GM18517 (cell line): ENCODE data around the gene PTN.
"Not testable (repeated sequence)": the region's sequence is repeated elsewhere in the genome, so short reads cannot be mapped to it uniquely, and the experiment has no call there.

ENCODE experiments used
- ATAC-seq: cut with Tn5 transposase; IDR thresholded peaks from one replicate; pipeline ENCODE4 v1.9.1; 2021; ENCODE audit warnings: mild to moderate bottlenecking, moderate library complexity; ENCODE audit not compliant: unreplicated experiment

PTN gene

DNA sequence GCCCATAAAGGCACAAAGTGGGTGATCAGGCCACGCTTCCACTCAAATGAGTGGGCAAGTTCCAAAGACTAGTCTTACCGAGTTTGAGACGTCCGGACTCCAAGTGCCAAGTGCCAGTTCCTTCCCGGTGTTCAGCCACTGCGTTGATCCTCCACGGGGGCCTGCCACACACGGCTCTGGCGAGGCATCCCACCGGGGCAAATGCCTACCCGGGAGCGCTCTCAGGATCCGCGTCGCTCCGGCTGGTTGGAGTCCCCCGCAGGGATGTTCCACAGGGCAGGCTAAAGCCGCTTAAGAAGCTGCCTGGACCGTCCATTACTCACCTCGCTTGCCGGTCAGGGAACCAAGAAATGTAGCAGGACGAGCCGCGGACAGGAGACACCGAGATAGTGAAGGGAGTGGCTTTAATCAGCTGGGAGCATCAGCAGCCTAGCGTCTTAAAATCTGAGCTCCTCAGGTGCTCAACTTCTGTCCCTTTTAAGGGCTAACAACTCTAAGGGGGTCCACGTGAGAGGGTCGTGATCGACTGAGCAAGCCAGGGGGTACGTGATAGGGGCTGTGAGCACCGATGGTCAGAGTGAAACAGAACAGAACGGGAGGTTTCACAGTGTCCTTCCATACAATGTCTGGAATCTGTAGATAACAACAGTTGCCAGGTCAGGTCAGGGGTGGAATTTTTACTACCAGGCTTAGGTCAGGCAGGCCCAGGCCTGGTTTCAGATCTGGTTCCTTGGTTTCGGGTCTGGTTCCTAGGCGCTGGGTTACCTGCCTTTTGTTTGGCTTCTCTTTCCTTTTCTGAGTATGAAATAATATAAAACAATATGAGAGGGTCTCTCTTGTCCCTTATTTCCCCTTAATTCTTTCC is 75.3 kb downstream of the PTN start:
- not testable (repeated sequence) for ATAC-seq

DNA sequence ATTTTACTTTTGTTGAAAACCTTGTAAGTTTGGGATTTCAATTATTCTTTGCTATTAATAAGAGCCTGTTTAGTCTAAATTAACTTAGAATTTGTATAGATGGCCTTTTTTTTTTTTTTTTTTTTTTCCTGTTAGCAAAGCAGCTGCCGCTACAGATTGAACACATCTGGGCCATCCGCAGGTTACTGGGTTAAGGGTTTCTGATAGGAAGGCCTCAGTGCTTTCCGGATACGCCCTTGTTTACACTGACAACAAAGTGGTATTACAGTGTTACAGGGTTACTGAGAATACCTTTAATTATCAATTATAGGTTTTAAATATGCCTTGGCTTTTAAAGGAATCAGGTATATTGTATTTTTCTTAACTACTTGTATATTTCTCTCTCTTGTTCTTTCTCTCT is 76.8 kb downstream of the PTN start:
- no peak for ATAC-seq

DNA sequence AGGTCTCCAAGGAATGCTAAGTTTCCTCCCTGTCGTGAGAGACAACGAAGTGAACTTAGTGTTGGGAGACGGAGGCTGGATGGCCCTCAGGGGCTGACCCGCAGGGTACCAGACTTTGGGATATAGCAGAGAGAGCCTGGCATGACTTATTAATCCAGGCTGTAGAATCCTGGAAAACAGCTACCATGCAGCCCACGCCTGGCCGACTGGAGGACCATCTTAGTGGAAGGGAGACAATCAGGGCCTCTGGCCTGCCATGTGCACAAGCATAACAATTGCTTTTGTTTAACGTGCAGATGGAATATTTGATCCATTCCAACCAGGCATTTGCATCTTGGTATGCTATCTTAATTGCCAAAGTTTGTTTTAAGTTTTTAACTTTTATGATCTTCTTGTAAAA is 78.1 kb downstream of the PTN start:
- not testable (repeated sequence) for ATAC-seq

DNA sequence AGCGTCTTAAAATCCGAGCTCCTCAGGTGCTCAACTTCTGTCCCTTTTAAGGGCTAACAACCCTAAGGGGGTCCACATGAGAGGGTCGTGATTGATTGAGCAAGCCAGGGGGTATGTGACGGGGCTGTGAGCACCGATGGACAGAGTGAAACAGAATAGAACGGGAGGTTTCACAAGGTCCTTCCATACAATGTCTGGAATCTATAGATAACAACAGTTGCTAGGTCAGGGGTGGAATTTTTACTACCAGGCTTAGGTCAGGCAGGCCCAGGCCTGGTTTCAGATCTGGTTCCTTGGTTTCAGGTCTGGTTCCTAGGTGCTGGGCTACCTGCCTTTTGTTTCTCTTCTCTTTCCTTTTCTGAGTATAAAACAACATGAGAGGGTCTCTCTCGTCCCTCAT is 80.9 kb downstream of the PTN start:
- ATAC-seq = no peak

DNA sequence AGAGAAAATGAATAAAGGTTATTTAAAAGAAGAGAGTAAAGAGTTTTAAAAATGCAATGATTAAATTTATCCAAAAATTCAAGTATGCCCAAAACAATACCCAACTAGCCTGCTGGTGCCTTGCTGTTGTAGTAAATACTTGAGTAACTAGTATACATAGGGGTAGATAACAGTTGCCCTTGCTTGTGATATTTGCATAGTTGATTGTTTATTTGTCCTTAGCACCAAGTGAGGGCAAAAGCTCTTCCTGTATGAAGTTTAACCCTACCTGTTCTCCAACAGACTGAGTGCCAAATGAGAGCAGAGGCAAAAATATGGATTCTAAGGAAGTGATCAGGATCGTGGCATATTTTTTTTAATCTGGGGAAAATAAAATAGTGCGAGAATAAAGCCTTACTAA is 85.0 kb downstream of the PTN start:
- no peak for ATAC-seq

DNA sequence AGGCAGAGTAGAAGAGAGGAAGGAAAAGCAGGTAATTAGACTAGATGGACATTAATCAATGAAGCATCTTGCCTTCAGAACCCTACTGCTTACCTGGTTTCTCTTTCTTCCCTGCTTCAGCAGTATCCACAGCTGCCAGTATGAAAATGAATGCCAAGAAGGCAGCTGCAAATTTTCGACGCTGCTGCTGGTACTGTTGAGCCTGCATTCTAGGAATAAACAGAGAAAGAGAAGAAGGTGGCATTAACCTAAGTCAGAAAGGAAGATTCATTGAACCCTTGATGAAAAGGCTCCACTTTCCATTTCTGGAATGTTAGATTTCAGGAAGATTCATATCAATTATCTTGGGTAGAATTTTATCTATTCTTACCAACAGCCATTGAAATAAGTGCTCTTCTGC is 88.8 kb downstream of the PTN start:
- no peak for ATAC-seq

DNA sequence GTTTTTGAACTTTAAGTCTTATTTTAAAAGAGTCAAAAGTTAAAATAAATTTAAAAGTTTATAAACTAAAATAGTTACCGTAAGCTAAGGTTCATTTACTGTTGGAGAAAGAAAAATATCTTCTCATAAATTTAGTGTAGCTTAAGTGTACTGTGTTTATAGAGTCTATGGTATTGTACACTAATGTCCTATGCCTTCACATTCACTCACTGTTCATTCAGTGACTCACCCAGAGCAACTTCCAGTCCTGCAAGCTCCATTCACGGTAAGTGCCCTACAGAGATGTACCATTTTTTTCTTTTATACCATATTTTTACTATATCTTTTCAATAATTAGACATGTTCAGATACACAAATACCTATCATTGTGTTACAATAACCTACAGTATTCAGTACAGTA is 97.6 kb downstream of the PTN start:
- no peak for ATAC-seq

DNA sequence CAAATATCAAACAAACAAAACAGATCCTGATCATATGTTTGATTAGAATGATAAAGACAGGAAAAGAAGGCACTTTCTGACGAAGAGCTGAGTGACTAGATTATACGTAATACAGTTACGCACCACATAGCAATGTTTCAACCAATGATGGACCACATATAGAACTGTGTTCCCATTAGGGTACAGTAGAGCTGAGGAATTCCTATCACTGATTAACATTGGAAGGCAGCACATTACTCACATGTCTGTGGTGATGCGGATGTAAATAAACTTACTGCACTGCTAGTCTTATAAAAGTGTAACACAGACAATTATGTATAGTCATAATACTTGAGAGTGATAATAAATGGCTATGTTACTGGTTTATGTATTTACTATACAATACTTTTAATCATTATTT is 98.3 kb downstream of the PTN start:
- no peak for ATAC-seq

DNA sequence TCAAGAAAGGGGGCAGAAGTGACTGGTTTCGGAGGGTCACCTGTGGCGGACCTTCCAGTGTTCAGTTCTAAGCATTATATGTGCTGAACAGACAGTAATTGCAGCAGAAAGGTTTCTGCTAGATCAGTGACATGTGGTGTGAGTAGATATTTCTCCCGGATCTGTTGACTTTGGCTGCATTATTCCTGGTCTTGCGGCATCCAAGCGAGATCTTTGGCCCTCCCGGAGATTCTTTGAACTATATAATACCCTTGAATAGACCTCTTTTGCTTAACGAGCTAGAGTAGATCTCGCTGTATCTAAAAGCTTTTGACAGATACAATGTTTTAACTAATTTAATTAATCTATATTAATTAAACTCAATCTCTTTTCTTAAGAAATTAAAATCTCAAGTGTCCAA is 99.8 kb downstream of the PTN start:
- ATAC-seq = no peak

DNA sequence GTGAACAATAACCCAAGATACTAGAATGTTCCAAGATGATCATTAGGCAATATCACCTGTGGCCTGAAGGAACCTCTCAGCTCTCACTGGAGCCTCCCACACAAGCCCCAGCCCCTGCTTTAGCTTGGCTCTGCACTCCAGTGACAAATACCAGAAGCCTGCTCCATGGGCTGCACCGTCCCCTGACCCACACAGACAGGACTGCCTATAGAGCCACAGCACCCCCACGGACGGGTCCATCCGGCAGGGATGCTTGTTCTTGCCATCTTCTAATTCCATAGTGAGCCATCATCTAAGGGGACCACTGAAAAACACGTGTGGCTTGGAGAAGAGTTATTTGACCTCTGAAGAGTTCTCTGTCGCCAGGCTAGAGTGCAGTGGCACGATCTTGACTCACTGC is 100.9 kb downstream of the PTN start:
- ATAC-seq = no peak

DNA sequence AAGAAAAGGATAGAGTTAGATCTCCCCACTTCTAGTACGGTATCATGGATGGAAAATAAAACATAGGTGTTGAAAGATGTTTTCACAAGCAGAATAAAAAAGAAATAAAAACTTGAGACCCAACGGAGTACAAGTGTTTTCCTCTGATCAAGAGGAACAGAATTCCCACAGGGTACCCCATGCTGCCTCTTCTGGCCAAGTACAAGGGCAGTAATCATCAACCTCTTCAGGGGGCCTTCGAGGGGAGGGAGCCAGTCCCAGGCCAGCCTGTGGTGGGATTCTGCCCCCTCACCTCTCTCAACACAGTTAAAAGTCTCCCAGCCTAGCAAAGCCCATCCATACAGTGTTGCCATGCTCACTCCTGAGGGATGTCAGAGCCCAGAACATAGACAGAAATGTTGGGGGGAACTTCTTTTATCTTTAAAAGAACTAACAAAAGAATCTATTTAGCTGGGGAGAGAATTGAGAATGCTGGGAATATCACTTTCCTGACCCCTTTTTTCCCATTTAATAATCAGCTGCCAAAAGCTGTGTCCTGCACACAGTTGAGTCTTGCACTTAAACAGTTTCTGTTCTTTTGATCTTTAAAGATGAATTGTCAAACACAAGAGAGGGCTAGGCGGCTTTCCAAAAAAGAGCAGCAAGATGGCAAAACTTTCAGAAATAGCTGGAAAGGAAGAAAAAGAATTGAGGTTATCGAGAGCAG is 101.7 kb downstream of the PTN start:
- ATAC-seq = no peak

DNA sequence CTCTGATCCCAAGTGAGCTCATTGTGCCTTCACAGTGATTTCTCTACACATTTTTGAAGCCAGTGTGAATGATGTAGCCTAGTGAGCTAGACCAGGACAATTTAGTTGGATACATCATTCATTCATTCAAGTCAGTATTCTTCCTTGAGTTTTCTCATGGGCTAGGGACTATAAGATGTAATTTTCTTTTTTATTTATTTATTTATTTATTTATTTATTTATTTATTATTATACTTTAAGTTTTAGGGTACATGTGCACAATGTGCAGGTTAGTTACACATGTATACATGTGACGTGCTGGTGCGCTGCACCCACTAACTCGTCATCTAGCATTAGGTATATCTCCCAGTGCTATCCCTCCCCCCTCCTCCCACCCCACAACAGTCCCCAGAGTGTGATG is 104.3 kb downstream of the PTN start:
- not testable (repeated sequence) for ATAC-seq

DNA sequence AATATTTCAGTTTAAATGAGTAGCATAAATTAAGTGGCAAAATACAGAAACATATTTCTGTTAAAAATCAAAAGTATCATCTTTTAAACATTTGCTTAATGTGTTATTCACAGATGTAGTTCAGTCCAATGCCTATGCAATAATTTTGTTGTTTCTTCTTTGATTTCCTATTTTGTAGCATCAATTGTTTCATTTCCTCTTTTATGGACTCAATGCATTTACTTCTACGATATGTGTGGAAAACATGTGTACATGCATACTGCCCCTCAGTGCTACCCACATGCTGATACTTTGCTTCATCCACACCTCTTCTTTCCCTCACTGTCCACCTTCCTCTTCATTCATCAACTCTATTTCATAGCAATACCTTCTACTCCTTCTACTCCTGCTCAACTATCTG is 108.1 kb downstream of the PTN start:
- ATAC-seq = no peak

DNA sequence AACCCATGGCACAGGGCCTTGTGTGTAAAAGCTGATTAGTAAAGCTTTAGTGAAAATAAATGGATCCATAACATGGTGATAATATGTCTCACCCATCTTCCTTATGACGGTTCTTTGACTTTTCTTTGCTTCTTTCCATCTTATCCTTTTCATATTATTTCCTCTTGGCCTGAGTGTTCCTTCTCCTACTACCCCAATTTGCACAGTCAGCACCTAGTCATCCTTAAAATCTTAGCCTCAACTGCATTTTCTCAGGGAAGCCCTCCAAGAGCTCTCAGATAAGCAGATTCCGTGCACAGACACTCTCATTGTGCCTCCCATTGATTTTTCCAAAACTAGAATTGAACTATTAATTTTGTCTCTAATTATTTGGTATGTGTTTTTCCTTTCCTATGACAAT is 112.4 kb downstream of the PTN start:
- ATAC-seq = no peak

DNA sequence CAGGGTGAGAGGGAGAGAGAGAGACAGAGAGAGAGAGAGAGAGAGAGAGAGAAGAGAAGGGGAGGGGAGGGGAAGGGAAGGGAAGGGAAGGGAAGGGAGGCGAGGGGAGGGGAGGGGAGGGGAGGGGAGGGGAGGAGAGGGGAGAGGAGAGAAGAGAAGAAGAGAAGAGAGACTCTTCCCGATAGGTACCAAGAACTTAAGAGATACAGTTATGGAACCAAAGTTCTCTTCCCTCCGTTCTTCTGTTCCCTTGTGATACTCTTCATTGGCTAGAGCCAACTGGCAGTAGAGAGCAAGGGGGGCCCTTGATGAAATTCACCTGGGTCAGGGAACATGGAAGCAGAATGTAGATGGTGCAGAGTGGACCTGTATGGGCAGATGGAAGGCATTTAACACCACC is 122.1 kb downstream of the PTN start:
- no peak for ATAC-seq

DNA sequence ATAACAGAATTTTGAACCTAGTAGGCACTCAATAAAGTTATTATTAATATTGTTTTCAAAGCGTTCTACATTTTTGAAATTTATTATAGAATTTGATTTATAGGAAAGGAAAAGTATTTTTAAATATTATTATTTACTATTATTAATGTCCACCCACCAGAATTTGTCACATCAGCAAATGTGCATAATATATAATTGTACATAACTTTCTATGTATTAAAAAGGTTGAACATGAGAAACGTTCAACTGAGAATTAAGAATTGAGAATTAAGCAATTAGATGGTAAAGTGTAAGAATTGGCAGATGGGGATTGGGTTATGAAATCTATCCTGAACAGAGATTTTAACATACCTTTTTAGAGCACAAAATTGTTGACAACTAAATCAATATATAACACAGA is 129.8 kb downstream of the PTN start:
- no peak for ATAC-seq

DNA sequence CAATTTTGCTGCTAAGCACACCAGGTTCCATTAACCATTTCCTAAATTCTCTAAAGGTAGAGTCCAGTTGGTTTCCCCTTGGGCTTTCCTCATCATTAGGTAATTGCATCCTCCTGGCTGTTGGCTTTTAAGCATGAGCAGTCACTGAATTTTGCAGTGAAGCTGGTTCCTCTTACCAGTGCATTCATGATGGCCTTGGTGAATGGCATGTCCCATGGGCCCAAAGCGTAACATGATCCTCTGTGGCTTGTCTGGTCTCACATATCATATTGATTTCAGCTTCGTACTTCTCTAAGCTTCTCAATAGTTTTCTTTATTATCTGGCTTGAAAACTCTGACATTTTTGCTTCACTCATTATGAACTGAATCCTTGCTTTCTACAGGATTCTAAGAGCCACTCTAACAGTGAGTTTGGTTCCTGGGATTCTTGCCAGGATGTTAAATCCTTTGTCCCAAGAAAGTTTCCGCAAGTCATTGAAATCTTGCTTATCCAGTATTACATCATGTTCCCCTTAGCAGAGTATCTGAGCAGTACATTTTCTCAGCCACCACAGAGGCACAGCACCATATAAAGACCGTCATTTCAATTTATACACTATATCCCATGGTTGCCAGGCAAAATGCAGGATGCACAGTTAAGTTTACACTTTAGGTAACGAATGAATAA is 134.2 kb downstream of the PTN start:
- no peak for ATAC-seq

DNA sequence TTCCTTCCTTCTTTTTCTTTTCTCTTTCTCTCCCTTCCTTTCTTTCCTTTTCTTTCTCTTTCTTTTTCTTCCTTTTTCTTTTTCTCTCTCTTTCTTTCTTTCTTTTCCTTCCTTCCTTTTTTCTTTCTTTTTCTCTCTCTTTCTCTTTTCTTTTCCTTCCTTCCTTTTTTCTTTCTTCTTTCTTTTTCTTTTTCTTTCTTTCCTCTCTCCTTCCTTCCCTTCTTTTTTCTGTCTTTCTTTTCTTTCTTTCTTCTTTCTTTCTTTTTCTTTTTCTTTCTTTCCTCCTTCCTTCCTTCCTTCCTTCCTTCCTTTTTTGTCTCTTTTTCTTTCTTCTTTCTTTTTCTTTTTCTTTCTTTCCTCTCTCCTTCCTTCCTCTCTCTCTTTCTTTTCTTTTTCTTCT is 136.8 kb downstream of the PTN start:
- ATAC-seq = no peak

DNA sequence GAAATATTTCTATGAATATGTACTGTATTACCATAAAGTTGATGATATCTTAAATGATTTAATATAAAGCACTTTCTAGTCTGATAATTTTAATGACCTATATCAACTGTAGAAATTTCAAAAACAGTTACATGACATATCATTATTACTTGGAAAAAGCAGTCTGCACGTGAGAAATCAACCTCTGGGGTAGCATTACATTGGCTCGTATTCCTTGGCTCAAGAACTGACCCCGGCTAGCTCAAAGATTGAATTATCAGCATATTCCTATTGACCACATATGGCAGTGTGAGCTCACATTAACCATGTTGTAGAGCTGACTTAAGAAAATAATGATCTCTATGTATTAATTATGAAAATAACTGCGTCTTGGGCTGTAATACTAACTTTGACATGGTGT is 139.3 kb downstream of the PTN start:
- no peak for ATAC-seq

DNA sequence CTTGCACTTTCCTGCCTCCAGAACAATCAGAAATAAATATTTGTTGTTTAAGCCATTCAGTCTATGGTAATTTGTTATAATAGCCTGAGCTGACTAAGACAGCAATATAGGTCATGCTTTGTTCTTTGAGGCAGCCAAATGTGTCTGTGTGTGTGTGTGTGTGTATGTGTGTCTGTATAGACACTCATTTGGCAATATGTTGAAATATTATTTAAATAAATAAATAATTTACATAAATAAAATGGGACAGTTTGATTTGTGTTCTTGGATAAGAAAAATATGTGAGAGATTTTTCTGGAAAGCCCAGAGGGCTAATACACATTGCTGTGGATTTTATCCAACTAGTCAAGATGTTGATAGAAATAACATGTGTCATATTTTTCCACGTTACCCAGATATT is 140.2 kb downstream of the PTN start:
- no peak for ATAC-seq

DNA sequence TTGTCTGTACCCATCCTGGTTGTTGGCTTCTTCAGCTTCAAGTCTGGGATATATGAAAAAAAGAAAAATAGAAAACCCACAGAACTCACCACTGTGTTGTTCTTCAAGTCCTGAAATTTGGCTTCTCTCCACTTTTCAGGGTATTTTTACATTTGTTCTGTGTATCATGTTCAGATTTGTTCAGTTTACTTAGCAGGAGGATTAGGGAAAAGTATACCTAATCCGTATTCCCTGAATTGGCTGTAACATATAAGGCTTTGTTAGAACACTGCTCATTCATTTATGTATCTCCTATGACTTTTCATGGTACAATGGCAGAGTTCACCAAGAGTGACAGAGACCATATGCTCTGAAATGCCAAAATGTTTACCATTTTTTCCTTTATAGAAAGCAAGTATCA is 146.9 kb downstream of the PTN start:
- ATAC-seq = no peak

DNA sequence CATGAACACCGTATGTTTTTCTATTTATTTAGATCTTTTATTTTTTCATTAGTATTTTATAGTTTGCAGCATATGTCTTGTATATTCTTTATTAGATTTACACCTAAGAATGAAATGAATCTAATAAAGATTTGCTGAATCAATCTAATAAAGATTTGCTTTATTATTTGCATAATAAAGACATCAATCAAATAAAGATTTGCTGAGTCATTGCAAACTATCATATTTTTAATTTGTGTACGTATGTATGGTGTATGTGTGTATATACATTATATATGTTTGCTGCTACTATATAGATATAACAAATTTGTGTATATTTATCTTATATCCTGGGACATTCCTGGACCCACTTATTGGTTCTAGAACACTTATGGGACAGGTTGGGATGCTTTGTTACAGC is 147.5 kb downstream of the PTN start:
- ATAC-seq = no peak
